HG03378 (cell line): ENCODE results near the gene MMRN2.

Source experiments
- ATAC-seq: cut with Tn5 transposase; IDR thresholded peaks from one replicate; pipeline ENCODE4 v1.9.1; 2021; ENCODE audit warnings: mild to moderate bottlenecking, moderate library complexity; ENCODE audit not compliant: unreplicated experiment

Gene MMRN2

GRCh38 chr10:86898511-86898910 is 58.9 kb downstream of the MMRN2 start:
- ATAC-seq: no peak

GRCh38 chr10:86889997-86890396 is 67.4 kb downstream of the MMRN2 start:
- no peak for ATAC-seq

DNA sequence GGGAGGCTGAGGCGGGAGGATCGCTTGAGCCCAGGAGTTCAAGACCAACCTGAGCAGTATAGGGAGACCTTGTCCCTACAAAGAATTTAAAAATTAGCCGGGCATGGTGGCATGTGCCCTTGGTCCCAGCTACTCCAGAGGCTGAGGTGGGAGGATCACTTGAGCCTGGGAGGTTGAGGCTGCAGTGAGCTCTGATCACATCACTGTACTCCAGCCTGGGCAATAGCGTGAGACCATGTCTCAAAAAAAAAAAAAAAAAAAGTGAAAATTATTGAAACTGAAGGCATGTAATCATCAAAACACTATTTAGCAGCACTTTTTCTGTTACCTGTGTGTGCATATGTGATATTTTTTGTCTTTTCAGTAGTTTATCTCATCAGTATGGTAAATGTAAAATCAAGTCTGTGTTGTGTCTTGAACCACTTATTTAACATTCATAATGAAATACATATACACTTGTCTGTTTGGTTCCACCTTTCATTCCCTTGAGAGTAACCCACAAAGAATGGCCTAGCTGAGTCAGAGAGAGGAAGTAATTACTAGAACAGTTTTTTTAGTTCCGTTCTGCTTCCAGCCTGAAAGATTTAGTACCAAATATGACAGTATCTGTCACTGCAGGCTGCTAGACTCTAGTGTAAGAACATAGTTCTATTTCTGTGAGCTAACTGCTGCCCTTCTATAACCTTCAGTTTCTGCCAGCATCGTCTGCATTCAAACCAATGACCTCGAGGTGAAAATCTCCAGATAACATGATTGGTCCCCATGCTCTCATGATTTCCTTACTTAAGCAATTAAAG is 68.6 kb downstream of the MMRN2 start:
- peak; percentile 98 for ATAC-seq
